Measurements from ENCODE around the gene TIAM2.

TIAM2 gene

GRCh38 chr6:155244434-155244833 is 249.3 kb downstream of the TIAM2 start:
- DNase-seq: no peak

GRCh38 chr6:155245193-155245592 is 250.1 kb downstream of the TIAM2 start:
- no peak for DNase-seq

- DNase-seq: no peak
Observed at GRCh38 chr6:155245831-155246230, 250.7 kb downstream of the TIAM2 start.

- no peak for DNase-seq
Observed at GRCh38 chr6:155246825-155247224, 251.7 kb downstream of the TIAM2 start.

GRCh38 chr6:155247618-155248007 is 252.5 kb downstream of the TIAM2 start:
- no peak for DNase-seq

GRCh38 chr6:155248008-155249001 is 253.2 kb downstream of the TIAM2 start:
- DNase-seq: no peak

GRCh38 chr6:155250701-155251381 is 255.7 kb downstream of the TIAM2 start:
- no peak for DNase-seq

GRCh38 chr6:155252581-155252980 is 257.5 kb downstream of the TIAM2 start:
- DNase-seq: no peak

- no peak for DNase-seq
Observed at GRCh38 chr6:155253337-155253736, 258.2 kb downstream of the TIAM2 start.

- no peak for DNase-seq
Observed at GRCh38 chr6:155254139-155254538, 259.0 kb downstream of the TIAM2 start.

GRCh38 chr6:155256122-155256795 is 261.1 kb downstream of the TIAM2 start:
- DNase-seq: no peak

GRCh38 chr6:155257796-155258195 is 262.7 kb downstream of the TIAM2 start:
- DNase-seq: no peak

- no peak for DNase-seq
Observed at GRCh38 chr6:155259204-155259603, 264.1 kb downstream of the TIAM2 start.

- no peak for DNase-seq
Observed at GRCh38 chr6:155259897-155260296, 264.8 kb downstream of the TIAM2 start.

- DNase-seq: no peak
Observed at GRCh38 chr6:155260686-155261085, 265.6 kb downstream of the TIAM2 start.

GRCh38 chr6:155261111-155261900 is 266.2 kb downstream of the TIAM2 start:
- DNase-seq: no peak

- DNase-seq: no peak
Observed at GRCh38 chr6:155262655-155263054, 267.5 kb downstream of the TIAM2 start.

- no peak for DNase-seq
Observed at GRCh38 chr6:155263373-155264063, 268.4 kb downstream of the TIAM2 start, which contains the start of gene CLDN20. TSS of gene CLDN20 (plus strand) at chr6:155264013. CDS start at chr6:155275720, 11,707 bp downstream.

- DNase-seq: no peak
Observed at GRCh38 chr6:155264693-155265320, 269.7 kb downstream of the TIAM2 start.

- DNase-seq: no peak
Observed at GRCh38 chr6:155265843-155266535, 270.9 kb downstream of the TIAM2 start.

- no peak for DNase-seq
Observed at GRCh38 chr6:155267411-155267810, 272.3 kb downstream of the TIAM2 start.

Measured in NCI-H446 (cell line).